Activated naive CD4-positive, alpha-beta T cell (primary cell): Measurements from ENCODE around the gene TNPO3.
A peak's percentile ranks its signal among the peaks of the same experiment; 100 is the strongest.

Source experiments
- DNase-seq, 4 experiments: peaks; one replicate each; lab custom pipeline; 2025; lab: John Stamatoyannopoulos, UW

Gene TNPO3

DNA sequence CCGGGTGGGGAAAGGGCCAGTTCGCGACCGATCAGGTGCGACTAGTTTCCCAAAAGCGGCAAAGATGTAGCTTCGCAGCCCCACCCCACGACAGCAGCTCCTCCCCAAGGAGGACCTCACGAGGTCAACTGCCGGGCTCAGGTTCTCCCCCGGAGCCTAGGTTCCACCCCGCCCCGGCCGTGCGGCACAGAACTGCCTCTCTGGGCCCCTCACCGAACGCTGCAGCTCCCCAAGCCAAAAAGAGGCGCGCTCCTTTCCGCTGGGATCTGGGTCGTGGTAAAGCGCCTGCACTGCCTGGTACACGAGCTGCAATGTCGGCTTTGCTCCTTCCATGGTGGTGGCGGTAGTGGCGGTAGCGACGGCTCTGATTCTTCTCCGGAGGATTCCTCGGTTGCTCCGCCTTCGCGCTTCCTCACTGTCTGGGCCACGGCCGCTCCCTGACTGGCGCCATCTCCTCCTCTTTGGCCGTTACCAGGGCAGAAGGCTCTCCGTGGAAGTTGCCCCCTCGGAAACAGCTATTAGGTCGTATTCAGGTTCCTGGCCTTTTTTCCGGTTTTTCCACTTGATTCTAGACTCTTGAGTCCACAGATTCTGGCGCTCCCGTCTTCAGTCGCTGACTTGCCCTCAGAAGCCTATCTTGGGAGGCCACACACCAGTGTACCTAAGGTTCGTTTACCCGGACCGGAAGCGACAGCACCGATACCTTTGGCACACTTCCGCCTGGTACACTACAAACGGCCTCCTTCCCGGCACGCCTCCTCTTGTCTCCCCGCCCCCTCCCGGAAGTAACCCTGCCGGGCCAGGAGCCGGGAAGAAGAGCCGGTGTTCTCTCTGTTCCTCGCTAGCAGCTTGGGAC lies at the start of gene TNPO3:
Gene TNPO3 (minus strand): TSS at position 674 of the 856 bp plus-strand sequence. CDS start 341 bp downstream, at position 333.
- DNase-seq: peak; percentile 71 to 85 (median 78)

DNA sequence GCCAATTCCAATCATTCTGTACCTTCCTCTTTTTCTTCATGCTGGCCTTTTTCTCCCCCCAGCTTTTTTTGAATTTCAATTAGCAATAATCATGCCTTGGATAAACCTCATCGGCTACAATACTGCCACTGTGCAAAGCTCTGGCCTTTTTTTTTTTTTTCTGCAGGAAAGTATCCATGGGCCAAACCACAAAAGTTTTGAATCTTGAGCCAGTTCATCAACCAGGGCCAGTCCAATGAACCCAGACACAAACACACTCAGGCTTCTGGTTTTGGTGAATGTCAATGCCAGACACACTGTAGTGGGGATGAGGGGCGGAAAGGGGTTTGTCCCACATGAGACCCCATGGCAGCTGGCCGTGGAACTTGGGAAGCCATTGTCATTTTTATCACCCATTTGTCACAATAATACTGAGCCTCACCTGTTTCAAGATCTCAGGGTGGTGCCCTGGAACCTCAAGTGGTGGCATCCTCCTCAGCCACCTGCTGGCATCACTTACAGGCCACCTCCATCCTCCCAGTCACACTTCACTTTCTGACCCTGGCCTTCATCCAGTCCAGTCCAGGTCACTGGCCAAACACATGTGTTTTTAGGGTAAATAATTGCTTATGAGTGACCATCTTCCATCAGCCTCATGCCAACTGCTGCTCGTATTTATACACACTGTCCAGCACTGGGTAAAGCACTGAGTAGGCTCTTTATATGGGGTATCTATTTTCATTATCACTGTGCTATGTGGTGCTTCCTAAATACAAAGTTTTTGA lies 48.8 kb upstream of the TNPO3 start:
- DNase-seq: no peak

DNA sequence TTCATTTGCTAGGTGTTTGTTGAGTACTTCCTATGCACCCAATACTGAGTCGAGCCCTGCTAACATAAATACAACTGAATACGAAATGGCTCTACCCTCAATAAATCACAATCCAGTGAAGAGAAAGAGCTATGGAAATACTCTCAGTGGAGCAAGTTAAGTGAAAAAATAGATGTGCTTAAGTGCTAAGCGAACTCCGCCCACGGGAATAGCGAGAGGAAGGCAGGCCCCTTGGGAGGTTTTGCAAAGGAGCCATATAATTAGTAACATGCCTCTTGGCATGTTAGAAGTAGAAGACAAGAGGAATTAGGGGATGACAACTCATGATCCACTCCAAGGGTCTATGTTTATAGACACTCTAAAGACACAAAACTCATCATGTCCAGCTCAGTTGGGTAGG lies 46.8 kb upstream of the TNPO3 start:
- no peak for DNase-seq

GRCh38 chr7:129100827-129101166 lies 45.9 kb upstream of the TNPO3 start:
- no peak for DNase-seq

GRCh38 chr7:129098409-129099084 lies 43.6 kb upstream of the TNPO3 start:
- no peak for DNase-seq

GRCh38 chr7:129095258-129095657 lies 40.3 kb upstream of the TNPO3 start:
- DNase-seq: peak in 1 of 4 experiments; percentile 5

DNA sequence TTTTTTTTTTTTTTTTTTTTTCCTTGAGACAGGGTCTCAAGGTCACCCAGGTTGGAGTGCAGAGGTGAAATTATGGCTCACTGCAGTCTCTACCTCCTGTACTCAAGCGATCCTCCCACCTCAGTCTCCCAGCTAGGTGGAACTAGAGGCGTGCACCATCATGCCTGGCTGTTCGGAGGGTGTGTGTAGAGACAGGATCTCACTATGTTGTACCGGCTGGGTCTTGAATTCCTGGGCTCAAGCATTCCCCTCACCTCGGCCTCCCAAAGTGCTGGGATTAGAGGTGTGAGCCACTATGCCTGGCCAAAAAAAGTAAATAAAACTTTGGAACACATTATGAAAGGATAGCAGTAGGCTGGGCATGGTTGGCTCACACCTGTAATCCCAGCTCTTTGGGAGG lies 39.6 kb upstream of the TNPO3 start:
- no peak for DNase-seq

GRCh38 chr7:129093867-129094456 lies 39.1 kb upstream of the TNPO3 start:
- no peak for DNase-seq

DNA sequence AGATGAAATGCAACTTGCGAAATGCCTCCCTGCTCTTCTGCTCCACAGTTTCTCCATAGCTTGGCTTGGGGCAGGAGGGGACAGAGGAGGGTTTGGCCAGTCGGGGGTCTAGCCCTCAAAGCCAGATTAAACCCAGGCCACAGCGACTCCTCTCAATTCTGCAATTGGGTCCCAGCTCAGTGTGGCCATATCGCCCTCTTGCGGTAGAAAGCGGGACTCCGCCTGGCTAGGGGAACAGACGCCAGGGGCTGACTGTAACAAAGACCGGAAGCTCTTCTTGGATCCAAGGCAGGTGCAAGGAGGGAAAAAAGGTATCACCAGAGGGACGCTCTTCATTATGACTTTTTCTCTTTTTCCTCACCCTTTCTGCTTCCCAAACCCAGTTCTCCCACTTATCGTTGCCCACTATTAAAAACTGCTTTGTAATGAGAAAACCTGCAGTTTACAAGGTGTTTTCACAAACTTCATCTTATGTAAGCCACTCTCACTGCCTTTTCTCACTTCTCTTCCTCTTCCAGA lies 36.6 kb upstream of the TNPO3 start:
- peak; percentile 75 to 90 (median 86) for DNase-seq

GRCh38 chr7:129090300-129090907 lies 35.5 kb upstream of the TNPO3 start:
- DNase-seq: no peak

DNA sequence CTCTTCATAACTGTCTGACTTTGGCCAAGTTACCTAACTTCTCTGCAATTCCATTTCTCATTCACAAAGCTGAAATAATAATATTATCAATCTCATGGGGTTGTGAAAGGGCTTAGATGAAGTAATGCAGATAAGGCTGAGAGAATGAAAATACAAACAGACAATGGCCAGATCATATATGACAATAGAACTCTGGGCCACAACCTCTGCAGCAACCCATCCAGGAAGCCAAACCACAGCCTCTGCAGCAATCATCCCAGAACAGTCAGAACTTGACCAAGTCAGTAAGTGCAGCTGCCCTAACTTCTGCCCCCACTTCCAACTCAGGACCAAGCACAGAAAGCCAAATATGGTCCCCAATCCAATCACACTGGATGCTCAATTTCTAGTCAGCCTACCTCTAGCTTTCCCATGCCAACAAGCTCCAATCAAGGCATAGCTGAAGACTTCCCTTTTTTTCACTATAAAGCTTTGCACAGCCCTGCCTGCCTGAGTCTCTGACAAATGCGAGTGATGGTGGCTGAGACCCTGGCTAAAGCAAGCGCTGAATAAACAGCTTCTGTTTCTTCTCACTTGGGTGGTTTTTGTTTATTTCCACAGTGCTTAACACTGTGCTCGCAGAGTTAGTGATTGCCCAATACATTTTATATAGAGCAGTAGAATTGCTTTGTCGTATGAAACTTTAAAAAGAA lies 34.8 kb upstream of the TNPO3 start:
- no peak for DNase-seq

DNA sequence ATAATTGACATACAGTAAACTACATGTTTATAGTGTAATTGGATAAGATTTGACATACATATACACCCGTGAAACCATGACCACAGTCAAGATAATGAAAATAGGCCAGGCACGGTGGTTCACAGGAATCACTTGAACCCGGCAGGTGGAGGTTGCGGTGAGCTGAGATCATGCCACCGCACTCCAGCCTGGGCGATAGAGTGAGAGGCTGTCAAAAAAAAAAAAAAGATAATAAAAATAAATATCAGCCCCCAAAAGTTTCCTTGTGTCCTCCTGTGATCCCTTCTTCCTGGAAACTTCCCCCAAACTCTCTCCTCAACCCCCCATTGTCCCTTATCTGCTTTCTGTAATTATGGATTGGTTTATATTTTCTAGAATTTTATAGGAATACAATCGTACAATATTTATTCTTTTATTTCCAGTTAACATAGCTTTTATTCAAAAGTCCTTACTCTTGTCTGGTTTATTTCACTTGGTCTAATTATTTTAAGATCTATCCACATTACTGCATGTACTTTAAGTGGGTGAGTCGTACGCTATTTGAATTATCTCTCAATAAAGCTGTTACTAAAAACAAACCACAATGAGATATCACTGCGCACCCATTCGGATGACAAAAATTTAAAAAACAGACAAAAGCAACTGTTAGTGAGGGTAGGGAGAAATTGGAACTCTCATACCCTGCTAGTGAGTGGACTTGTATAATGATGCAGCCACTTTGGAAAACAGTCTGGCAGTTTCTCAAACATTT lies 30.1 kb upstream of the TNPO3 start:
- no peak for DNase-seq

GRCh38 chr7:129083525-129083924 lies 28.6 kb upstream of the TNPO3 start:
- no peak for DNase-seq

GRCh38 chr7:129078455-129078854 lies 23.5 kb upstream of the TNPO3 start:
- DNase-seq: no peak

- no peak for DNase-seq
Observed at GRCh38 chr7:129076886-129077285, 22.0 kb upstream of the TNPO3 start.

GRCh38 chr7:129074994-129075393 lies 20.1 kb upstream of the TNPO3 start:
- no peak for DNase-seq

DNA sequence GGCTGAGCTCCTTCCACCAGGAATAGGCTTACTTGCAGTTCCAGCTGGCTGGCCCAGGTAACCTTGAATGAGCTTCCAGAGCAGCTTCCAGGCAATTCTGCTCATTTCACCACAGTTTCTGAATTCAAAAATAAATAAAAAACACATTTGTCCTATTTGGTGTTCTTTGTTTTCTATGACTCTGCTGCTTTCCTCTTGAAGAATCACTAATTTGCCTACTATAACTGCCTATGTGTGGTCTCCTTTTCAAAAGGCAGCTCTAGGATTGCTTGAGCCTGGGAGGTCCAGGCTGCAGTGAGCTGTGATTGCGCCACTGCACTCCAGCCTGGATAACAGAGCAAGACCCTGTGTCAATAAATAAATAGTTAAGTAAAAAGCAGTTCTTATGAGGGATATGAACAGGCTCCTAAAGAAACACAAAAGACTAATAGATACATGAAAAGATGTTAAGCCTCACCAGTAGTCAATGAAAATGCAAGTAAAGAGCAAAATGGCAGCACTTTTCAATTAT lies 19.5 kb upstream of the TNPO3 start:
- DNase-seq: no peak

- DNase-seq: no peak
Observed at GRCh38 chr7:129073738-129074137, 18.8 kb upstream of the TNPO3 start.

- no peak for DNase-seq
Observed at GRCh38 chr7:129073204-129073603, 18.3 kb upstream of the TNPO3 start.

DNA sequence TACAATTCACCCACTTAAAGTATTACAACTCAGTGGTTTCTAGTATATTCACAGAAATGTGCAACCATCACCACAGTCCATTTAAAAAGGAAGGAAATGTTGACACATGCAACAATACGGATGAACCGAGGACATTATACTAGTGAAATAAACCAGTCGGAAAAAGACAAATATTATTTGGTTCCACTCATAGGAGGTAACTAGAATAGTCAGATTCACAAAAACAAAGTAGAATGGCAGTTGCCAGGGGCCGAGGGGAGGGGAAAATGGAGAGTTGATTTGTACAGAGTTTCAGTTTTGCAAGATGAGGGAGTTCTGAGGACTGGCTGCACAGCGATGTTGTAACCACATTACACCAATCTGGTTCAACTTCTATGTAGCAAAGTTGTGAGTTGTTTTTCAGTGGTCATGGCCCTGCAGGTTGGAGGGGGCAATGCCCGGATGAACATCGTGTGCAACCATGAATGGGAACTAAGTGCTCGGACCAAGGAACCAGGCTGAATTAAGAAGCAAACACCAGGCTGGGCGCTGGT lies 17.6 kb upstream of the TNPO3 start:
- DNase-seq: no peak
